ENCODE measurements around the gene MAST1.
"Not testable (repeated sequence)": the region's sequence is repeated elsewhere in the genome, so short reads cannot be mapped to it uniquely, and the experiment has no call there.

The MAST1 gene

GRCh38 chr19:12838182-12838885 lies at the start of gene MAST1:
TSS of gene MAST1 (plus strand) at chr19:12838515. CDS start at chr19:12838573, 58 bp downstream.
- DNase-seq, result peak; percentile 29

GRCh38 chr19:12788682-12789097 lies 49.6 kb upstream of the MAST1 start:
- no peak for DNase-seq

DNA sequence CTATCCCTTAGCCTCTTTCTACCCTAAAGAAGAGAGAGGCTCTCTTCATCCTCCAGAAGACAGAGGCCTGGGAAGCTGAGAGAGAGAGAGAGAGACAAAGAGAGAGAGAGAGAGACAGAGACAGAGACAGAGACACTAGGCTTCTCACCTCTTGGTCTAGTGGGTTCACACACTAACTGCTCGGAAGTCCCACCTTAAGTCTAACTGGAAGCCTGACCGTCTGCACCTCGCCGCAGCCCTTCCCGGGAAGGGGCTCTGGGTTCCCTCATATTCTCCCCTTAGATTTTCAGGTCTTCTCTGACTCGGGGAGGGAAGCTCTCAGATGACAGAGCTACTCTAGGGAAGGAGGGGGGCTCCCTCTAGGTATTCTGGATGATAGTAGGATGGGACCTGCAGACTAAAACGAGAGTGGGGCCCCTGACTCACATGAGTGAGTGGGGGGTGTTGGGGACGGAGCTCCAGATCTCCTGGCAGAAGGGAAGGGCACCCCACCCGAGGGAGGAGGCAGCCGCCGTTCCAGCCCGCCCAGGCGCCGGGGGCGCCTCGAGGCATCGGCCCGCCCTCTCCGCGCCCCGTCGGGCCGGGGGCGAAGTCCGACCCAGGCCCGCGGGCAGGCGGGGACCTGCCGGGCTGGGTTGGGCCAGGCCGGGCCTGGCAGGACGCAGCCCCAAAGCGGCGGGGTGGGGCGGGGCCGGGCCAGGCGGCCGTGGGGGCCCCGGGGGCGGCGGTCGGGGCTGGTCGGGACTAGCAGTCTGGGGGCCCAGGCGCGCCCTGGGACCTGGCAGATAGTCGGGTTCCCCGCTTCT lies 49.0 kb upstream of the MAST1 start:
- DNase-seq, result no peak

DNA sequence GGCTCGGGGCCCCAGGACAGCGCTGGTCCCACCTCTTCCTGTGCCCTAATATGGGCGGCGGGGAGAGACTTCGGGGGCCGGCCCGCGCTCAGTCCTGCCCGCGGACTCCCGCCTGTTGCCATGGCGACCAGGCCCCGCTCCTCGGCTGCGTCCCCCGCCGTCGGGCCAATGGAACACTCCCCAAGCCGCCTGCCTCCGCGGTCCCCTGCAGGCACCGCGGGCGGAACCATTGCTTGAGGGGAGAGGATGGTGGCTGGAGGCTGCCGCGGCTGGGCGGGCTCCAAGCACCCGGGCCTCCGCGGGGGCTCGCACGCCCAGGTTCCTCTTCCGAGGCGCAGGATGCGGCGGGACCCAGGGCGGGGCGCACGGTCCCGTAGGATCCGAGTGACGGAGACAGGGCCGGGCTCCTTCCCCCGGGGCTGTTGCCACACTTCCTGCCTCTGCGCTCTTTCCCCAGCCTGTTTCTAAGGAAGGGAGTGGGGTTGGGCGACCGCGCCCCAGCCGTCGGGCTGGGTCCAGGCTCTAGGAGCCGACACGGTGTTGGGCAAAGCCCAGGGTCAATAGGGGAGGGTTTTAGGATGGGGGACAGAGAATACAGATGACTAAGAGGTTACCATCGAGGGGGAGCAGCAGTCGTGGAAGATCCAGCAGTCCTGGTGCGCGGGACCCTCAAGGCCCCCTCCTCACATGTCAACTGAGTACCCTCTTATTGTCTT lies 48.3 kb upstream of the MAST1 start:
- DNase-seq, result peak; percentile 64

DNA sequence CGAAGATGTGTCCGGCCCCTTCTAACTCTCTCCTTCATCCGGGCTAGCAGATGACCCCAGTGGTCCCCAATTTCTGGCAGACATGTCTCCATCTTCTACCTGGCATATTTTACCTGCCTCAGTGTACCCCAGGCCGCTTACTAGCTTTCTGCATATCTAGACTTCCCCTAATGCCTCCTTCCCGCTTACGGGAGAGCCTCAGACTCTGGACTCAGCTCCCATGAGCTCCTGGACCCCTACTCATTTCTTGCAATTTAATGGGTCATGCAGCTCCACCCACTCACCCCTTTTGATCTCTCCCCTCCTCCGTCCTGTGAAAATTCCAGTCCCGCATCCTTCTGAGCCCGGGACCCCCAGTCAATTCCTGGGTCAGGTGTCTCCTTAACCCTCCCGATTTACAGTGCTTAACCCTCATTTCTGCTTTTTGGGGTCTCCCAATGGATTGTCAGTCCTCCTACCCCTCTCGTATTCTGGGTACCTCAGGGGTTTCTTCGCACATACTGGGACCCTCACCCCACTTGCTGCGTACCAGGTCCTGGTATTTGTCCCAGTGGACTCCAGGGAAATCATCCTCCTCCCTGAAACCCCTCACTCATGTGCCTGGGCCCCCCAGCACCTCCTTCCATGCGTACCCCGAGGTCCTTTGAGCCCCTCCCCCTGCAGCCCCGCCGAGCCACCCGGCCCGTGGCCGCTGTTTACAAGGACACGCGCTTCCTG lies 47.5 kb upstream of the MAST1 start:
- DNase-seq, result no peak

DNA sequence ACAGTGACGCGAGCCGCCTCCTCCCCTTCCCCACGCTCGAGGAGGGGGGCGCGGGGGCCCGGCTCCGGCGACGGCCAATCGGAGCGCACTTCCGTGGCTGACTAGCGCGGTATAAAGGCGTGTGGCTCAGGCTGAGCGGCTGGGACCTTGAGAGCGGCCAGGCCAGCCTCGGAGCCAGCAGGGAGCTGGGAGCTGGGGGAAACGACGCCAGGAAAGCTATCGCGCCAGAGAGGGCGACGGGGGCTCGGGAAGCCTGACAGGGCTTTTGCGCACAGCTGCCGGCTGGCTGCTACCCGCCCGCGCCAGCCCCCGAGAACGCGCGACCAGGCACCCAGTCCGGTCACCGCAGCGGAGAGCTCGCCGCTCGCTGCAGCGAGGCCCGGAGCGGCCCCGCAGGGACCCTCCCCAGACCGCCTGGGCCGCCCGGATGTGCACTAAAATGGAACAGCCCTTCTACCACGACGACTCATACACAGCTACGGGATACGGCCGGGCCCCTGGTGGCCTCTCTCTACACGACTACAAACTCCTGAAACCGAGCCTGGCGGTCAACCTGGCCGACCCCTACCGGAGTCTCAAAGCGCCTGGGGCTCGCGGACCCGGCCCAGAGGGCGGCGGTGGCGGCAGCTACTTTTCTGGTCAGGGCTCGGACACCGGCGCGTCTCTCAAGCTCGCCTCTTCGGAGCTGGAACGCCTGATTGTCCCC lies 46.8 kb upstream of the MAST1 start, which contains the start of gene JUNB:
Gene JUNB (plus strand): TSS at position 142 of the 706 bp plus-strand sequence. CDS start 286 bp downstream, at position 428.
- peak; percentile 79 for DNase-seq

- peak; percentile 27 for DNase-seq
Measured at GRCh38 chr19:12792051-12792852, 46.1 kb upstream of the MAST1 start.

- no peak for DNase-seq
Measured at GRCh38 chr19:12792853-12793289, 45.4 kb upstream of the MAST1 start.

- peak; percentile 65 for DNase-seq
Measured at GRCh38 chr19:12793290-12794195, 44.8 kb upstream of the MAST1 start.

GRCh38 chr19:12794196-12794941 lies 43.9 kb upstream of the MAST1 start:
- no peak for DNase-seq

DNA sequence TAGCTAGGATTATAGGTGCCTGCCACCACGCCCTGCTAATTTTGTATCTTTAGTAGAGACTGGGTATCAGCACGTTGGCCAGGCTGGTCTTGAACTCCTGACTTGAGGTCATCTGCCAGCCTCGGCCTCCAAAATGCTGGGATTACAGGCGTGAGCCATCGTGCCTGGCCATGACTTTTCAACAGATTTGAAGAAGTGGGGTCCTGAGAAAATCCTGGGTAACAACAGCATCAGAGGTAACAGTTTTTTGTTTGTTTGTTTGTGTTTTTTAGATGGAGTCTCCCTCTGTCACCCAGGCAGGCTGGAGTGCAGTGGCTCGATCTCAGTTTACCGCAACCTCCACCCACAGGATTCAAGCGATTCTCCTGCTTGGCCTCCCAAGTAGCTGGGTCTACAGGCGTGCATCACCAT lies 43.3 kb upstream of the MAST1 start:
- no peak for DNase-seq

GRCh38 chr19:12796146-12797071 lies 41.9 kb upstream of the MAST1 start:
- peak; percentile 52 for DNase-seq

DNA sequence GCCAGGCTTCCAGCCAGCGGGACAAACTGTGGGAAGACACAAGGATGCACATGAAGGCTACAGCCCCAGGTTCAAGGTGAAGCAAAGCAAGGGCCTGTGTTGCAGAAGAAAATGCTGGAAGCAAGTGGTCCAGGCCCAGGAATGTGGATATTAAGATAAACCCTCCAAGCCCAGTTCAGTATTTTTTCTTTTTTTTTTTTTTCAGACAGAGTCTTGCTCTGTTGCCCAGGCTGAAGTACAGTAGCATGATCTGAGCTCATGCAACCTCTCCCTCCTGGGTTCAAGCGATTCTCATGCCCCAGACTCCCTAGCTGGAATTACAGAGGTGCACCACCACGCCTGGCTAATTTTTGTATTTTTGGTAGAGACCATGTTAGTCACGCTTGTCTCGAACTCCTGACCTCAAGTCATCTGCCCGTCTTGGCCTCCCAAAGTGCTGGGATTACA lies 41.2 kb upstream of the MAST1 start:
- no peak for DNase-seq

- DNase-seq, result not testable (repeated sequence)
Measured at GRCh38 chr19:12797607-12798006, 40.7 kb upstream of the MAST1 start.

DNA sequence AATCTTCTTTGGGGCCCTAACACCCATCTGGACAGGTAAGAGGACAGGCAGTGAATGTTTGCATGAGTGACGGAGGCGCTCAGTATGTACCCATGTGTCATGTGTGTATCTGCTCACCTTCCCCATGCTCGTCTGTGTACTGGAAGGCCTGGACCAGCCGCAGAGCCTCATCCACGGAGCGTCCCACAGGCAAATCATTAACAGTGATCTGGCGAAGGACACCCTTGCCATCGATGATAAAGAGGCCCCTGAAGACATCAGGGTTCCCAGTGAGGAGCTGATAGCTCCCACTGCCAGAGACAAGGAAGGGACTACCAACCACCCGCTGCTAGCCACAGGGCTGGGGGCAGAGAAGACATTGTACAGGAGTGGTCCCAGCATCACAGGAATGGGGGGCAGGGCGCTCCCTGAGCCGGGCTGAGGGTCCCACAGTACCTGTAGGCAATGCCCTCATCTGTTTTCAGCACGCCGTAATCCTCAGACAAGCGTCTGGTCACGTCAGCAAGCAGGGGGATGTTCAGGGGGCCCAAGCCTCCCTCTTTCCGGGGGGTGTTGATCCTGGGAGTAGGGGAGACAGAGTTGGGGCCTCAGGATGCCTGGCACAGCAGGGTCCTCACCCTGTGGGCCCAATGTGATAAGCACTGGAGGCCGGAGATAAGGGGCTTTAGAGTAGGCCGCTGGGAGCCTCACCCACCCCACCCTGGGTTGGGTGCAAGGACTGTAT lies 38.4 kb upstream of the MAST1 start:
- DNase-seq, result no peak

GRCh38 chr19:12800466-12800770 lies 37.9 kb upstream of the MAST1 start:
- no peak for DNase-seq

DNA sequence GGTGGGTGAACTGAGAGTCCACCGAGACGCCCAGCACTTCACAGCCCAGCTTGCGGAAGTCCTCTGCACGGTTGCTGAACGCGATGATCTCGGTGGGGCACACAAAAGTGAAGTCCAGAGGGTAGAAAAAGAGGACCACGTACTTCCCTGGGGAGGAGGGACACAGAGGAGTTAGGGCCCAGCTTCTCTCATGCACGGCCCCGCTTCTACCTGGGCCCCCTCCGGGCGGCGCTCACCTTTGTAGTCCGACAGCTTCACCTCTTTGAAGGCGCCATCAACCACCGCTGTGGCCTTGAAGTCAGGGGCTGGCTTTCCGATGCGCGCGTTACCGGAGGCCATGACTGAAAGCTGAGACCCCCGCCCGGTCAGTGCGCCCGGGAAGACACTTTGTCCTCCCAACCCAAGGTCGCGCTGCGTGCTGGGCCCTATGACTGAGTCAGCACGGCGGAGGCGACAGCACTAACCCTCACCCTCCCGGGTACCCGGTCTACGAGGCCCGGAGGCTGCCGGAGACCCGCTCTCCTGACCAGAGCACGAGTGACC lies 37.3 kb upstream of the MAST1 start:
- no peak for DNase-seq
